HCT116 (cell line): ENCODE results near the gene DAZAP2.

Experiments used
- CEBPB ChIP-seq: IDR thresholded peaks from 2 replicates; pipeline ENCODE4 v1.6.1; 2012; ENCODE audit warnings: low read depth
- CTCF ChIP-seq, 3 experiments: fragments of 200-600 bp in 1 of 3; sonication (generic) in 1 of 3; IDR thresholded peaks in 2 of 3; conservative IDR thresholded peaks in 1 of 3; 2 replicates each; pipeline ENCODE4 v1.5.1; 2012 to 2017; ENCODE audit warnings: low read depth in 2 of 3, low read length in 2 of 3, antibody characterized with exemption in 1 of 3, borderline replicate concordance in 1 of 3, control low read depth in 1 of 3, mild to moderate bottlenecking in 1 of 3, mixed read lengths in 1 of 3, mixed run types in 1 of 3, moderate library complexity in 1 of 3; ENCODE audit not compliant: insufficient read depth in 1 of 3
- EZH2 ChIP-seq: fragments of 200-600 bp; sonication (generic); IDR thresholded peaks from 2 replicates; pipeline ENCODE4 v1.6.1; 2017; ENCODE audit warnings: antibody characterized with exemption, mixed run types
- POLR2A ChIP-seq: IDR thresholded peaks from 2 replicates; pipeline ENCODE4 v1.7.0; 2011; ENCODE audit warnings: borderline replicate concordance; ENCODE audit not compliant: insufficient read depth, insufficient read length; ENCODE audit errors: extremely low read depth
- SIN3A ChIP-seq: IDR thresholded peaks from 2 replicates; pipeline ENCODE4 v1.6.1; 2012; ENCODE audit warnings: low read depth
- YY1 ChIP-seq: IDR thresholded peaks from 2 replicates; pipeline ENCODE4 v1.6.1; 2011; ENCODE audit warnings: low read length, low read depth, moderate library complexity, mild to moderate bottlenecking; ENCODE audit not compliant: insufficient replicate concordance; ENCODE audit errors: extremely low read depth
- ZBTB33 ChIP-seq: IDR thresholded peaks from 2 replicates; pipeline ENCODE4 v1.6.1; 2011; ENCODE audit warnings: mild to moderate bottlenecking, low read length, moderate library complexity; ENCODE audit not compliant: insufficient replicate concordance; ENCODE audit errors: extremely low read depth

GRCh38 chr12:51190820-51191219, 47.8 kb upstream of the DAZAP2 start:
- TF ChIP-seq ZBTB33 (no peak), CTCF (IDR thresholded peaks at IDR 0.05 in 2 of 3, conservative IDR thresholded peaks at IDR 0.05 in 1 of 3; ENCODE audit: borderline replicate concordance in 1 of 3, insufficient read depth in 1 of 3, low read depth in 2 of 3, low read length in 2 of 3) (no peak), POLR2A (no peak), EZH2 (no peak), SIN3A (no peak), CEBPB (no peak), YY1 (no peak)
